Peyer's patch (tissue), 4 donors: ENCODE measurements around the gene EXOSC9.

Source experiments
- CTCF ChIP-seq, 6 experiments: fragments of 450-650 bp in 4 of 6; fragments of 200-600 bp in 2 of 6; sonication (generic) in 1 of 6; IDR thresholded peaks; one replicate each; pipeline ENCODE4 v1.5.1; 2017 to 2019; ENCODE audit warnings: antibody characterized with exemption in 6 of 6, mild to moderate bottlenecking in 3 of 6, moderate library complexity in 1 of 6
- POLR2A ChIP-seq, 2 donors: fragments of 450-650 bp; IDR thresholded peaks; one replicate each; pipeline ENCODE4 v1.5.1; 2017; ENCODE audit warnings: antibody characterized with exemption in 2 of 2, mild to moderate bottlenecking in 2 of 2, moderate library complexity in 2 of 2

- no peak for TF ChIP-seq POLR2A (IDR thresholded peaks at IDR 0.05)
- TF ChIP-seq CTCF (IDR thresholded peaks at IDR 0.05), result no peak
These were observed 572 bp downstream of the EXOSC9 start for GRCh38 chr4:121801715-121802075.
